Upper lobe of left lung (tissue), 4 donors: Measurements from ENCODE around the gene ADAMTS7.
"Not testable (repeated sequence)": the region's sequence is repeated elsewhere in the genome, so short reads cannot be mapped to it uniquely, and the experiment has no call there.

Source experiments
- POLR2A ChIP-seq, 4 donors: fragments of 450-650 bp; IDR thresholded peaks; one replicate each; pipeline ENCODE4 v1.5.1; 2016 to 2017; ENCODE audit warnings: antibody characterized with exemption in 4 of 4, mild to moderate bottlenecking in 2 of 4
- POLR2AphosphoS5 ChIP-seq, 2 donors: sonication (generic); formaldehyde crosslinking; IDR thresholded peaks; one replicate each; pipeline ENCODE4 v1.5.1; 2017; ENCODE audit warnings: antibody characterized with exemption in 2 of 2
- TF ChIP-seq, protein P1 (sequence below), 6 experiments: fragments of 450-650 bp in 4 of 6; fragments of 200-600 bp in 2 of 6; sonication (generic) in 2 of 6; IDR thresholded peaks; one replicate each; pipeline ENCODE4 v1.5.1; 2016 to 2019; ENCODE audit warnings: antibody characterized with exemption in 6 of 6

GRCh38 chr15:78799102-78799501 lies 12.2 kb downstream of the ADAMTS7 start:
- not testable (repeated sequence) for TF ChIP-seq POLR2A, POLR2AphosphoS5 (IDR thresholded peaks at IDR 0.05)
- TF ChIP-seq, protein P1, sequence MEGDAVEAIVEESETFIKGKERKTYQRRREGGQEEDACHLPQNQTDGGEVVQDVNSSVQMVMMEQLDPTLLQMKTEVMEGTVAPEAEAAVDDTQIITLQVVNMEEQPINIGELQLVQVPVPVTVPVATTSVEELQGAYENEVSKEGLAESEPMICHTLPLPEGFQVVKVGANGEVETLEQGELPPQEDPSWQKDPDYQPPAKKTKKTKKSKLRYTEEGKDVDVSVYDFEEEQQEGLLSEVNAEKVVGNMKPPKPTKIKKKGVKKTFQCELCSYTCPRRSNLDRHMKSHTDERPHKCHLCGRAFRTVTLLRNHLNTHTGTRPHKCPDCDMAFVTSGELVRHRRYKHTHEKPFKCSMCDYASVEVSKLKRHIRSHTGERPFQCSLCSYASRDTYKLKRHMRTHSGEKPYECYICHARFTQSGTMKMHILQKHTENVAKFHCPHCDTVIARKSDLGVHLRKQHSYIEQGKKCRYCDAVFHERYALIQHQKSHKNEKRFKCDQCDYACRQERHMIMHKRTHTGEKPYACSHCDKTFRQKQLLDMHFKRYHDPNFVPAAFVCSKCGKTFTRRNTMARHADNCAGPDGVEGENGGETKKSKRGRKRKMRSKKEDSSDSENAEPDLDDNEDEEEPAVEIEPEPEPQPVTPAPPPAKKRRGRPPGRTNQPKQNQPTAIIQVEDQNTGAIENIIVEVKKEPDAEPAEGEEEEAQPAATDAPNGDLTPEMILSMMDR (IDR thresholded peaks at IDR 0.05) = not testable (repeated sequence)
